Prostate gland (tissue), 2 donors: ENCODE data around the gene TOR3A. TPM values are rescaled to one million over a fixed set of nuclear protein-coding genes. Genes with fewer than 3 reads are reported as not detected.
"Not testable (repeated sequence)": the region's sequence is repeated elsewhere in the genome, so short reads cannot be mapped to it uniquely, and the experiment has no call there.

Experiments
- DNase-seq: peaks from one replicate; pipeline ENCODE4 v3.0.0-alpha.2; 2019; ENCODE audit warnings: low spot score
- H3K27ac ChIP-seq, 2 donors: fragments of 200-600 bp; sonication (generic); 2 replicates each; pipeline ENCODE4 v1.5.1; 2017 to 2019
- H3K27me3 ChIP-seq: fragments of 200-600 bp; sonication (generic); replicated peaks from 2 replicates; pipeline ENCODE4 v1.5.1; 2019; ENCODE audit not compliant: insufficient read depth
- H3K36me3 ChIP-seq, 2 donors: fragments of 200-600 bp; sonication (generic); 1 replicate in 1 of 2; 2 replicates in 1 of 2; pipeline versions ENCODE4 v1.5.1 to v1.8.1; 2017 to 2019
- H3K4me1 ChIP-seq: fragments of 200-600 bp; sonication (generic); replicated peaks from 2 replicates; pipeline ENCODE4 v1.5.1; 2019
- H3K4me3 ChIP-seq, 2 donors: fragments of 200-600 bp; sonication (generic); 2 replicates each; pipeline ENCODE4 v1.5.1; 2017 to 2019
- H3K9me3 ChIP-seq: fragments of 200-600 bp; sonication (generic); 2 replicates; pipeline ENCODE4 v1.5.1; 2017
- POLR2A ChIP-seq: fragments of 450-650 bp; IDR thresholded peaks from one replicate; pipeline ENCODE4 v1.6.1; 2016; ENCODE audit warnings: antibody characterized with exemption, mild to moderate bottlenecking
- POLR2AphosphoS5 ChIP-seq: sonication (generic); formaldehyde crosslinking; IDR thresholded peaks from one replicate; pipeline ENCODE4 v1.6.1; 2017; ENCODE audit warnings: antibody characterized with exemption
- WGBS: methylation state at CpG from one replicate; pipeline ENCODE4 v1.1.5; 2018; 5-methylcytosine and 5-hydroxymethylcytosine counted together
- intact Hi-C: fragments of 100-400 bp; cut with DNase I; formaldehyde crosslinking; loops from one replicate; pipeline ENCODE4 v1.14.2; 2022
- total RNA-seq, 2 donors: library from RNA; depleted of rRNA; stranded (reverse); fragments of >200 nt; gene quantifications; one replicate each; pipeline ENCODE4 v1.1.0, GENCODE V29; 2016
- TF ChIP-seq, protein P1 (sequence below), 4 experiments: fragments of 200-600 bp in 2 of 4; fragments of 450-650 bp in 2 of 4; sonication (generic) in 2 of 4; IDR thresholded peaks; 1 replicate in 3 of 4; 2 replicates in 1 of 4; pipeline ENCODE4 v1.5.1; 2016 to 2019; ENCODE audit warnings: antibody characterized with exemption in 4 of 4, mild to moderate bottlenecking in 2 of 4, moderate library complexity in 2 of 4

The TOR3A gene
- total RNA-seq, 2 donors from 2014 or later, result 40.0 to 109 TPM

DNA sequence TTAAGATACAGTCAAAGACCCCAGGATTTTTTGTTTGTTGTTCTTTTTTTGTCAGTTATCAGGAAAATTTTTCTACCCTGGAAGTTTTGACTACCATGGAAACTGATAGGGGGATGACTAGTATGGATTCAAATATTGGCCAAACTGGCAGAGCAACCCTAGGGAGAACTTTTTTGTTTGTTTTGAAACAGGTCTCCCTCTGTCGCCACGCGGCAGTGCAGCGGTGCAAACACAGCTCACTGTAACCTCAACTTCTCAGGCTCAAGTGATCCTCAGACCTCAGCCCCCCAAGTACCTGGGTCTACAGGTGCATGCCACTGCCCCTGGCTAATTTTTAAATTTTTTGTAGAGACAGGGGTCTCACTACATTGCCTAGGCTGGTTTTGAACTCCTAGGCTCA lies 46.6 kb downstream of the TOR3A start:
- WGBS, result 44% methylated on average over 4 of the region's 4 CpGs
- H3K36me3 ChIP-seq, result no peaks in the 10 kb centered on the region
- TF ChIP-seq POLR2A (no peak), POLR2AphosphoS5 (peak; percentile 45)
- H3K9me3 ChIP-seq, result no peaks in the 10 kb centered on the region
- intact Hi-C loops, result loop anchor here (10.0 kb wide), 1 partner anchor 236 kb away; the partner anchor contains the start of gene AXDND1
- peak overlapping the region in 1 of 2 donors; percentile 46 for H3K27ac ChIP-seq
- DNase-seq, result peak; percentile 37
- no peaks in the 10 kb centered on the region for H3K4me1 ChIP-seq
- H3K4me3 ChIP-seq, result no peak overlapping the region
- H3K27me3 ChIP-seq, result no peaks in the 10 kb centered on the region

DNA sequence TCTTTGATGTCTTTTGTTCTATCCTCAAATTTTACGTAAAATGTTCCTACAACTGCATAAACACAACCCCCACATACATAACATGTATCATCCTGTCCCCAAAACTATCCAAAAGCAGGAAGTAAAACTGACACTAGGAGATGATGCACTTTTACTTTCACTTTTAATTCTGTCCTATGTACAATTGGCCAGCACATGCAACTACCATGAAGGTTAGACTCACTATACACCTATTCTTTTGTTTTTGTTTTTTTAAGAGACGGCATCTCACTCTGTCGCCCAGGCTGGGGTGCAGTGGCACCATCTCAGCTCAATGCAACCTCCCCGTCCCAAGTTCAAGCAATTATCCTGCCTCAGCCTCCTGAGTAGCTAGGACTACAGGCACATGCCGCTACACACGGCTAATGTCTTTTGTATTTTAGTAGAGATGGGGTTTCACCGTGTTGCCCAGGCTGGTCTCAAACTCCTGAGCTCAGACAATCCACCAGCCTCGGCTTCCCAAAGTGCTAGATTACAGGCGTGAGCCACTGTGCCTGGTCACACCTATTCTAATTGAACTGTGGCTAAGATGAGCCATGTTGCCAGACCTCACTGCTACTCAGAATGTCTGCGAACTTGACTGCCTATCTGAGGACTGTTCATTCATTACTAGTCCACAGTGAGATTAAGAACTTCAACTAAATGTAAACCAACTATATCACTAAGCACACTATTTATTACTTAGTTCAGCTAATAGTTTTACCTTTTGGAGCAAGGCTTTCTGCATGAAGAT lies 48.0 kb downstream of the TOR3A start:
- 78% methylated on average over 10 of the region's 10 CpGs for WGBS
- no peaks in the 10 kb centered on the region for H3K27me3 ChIP-seq
- H3K27ac ChIP-seq, result peak overlapping the region; percentile 29 to 46
- TF ChIP-seq POLR2AphosphoS5, result peak; percentile 51
- TF ChIP-seq, protein P1, sequence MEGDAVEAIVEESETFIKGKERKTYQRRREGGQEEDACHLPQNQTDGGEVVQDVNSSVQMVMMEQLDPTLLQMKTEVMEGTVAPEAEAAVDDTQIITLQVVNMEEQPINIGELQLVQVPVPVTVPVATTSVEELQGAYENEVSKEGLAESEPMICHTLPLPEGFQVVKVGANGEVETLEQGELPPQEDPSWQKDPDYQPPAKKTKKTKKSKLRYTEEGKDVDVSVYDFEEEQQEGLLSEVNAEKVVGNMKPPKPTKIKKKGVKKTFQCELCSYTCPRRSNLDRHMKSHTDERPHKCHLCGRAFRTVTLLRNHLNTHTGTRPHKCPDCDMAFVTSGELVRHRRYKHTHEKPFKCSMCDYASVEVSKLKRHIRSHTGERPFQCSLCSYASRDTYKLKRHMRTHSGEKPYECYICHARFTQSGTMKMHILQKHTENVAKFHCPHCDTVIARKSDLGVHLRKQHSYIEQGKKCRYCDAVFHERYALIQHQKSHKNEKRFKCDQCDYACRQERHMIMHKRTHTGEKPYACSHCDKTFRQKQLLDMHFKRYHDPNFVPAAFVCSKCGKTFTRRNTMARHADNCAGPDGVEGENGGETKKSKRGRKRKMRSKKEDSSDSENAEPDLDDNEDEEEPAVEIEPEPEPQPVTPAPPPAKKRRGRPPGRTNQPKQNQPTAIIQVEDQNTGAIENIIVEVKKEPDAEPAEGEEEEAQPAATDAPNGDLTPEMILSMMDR (IDR thresholded peaks at IDR 0.05), result no peak
- no peak for TF ChIP-seq POLR2A
- intact Hi-C loops, result loop anchor here (10.0 kb wide), 1 partner anchor 235 kb away; the partner anchor contains the start of gene AXDND1
- no peak overlapping the region for H3K4me3 ChIP-seq
- no peaks in the 10 kb centered on the region for H3K9me3 ChIP-seq
- no peaks in the 10 kb centered on the region for H3K4me1 ChIP-seq
- no peak for DNase-seq
- H3K36me3 ChIP-seq, result no peaks in the 10 kb centered on the region

DNA sequence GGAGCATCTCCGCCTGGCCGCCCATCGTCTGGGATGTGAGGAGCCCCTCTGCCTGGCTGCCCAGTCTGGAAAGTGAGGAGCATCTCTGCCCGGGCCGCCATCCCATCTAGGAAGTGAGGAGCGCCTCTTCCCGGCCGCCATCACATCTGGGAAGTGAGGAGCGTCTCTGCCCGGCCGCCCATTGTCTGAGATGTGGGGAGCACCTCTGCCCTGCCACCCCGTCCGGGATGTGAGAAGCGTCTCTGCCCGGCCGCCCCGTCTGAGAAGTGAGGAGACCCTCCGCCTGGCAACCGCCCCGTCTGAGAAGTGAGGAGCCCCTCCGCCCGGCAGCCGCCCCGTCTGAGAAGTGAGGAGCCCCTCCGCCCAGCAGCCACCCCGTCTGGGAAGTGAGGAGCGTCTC lies 53.3 kb downstream of the TOR3A start:
- H3K36me3 ChIP-seq, H3K9me3 ChIP-seq, H3K4me3 ChIP-seq, H3K27me3 ChIP-seq, H3K27ac ChIP-seq, H3K4me1 ChIP-seq, intact Hi-C loops, DNase-seq: not testable (repeated sequence)
- 95% methylated on average over 18 of the region's 27 CpGs for WGBS

DNA sequence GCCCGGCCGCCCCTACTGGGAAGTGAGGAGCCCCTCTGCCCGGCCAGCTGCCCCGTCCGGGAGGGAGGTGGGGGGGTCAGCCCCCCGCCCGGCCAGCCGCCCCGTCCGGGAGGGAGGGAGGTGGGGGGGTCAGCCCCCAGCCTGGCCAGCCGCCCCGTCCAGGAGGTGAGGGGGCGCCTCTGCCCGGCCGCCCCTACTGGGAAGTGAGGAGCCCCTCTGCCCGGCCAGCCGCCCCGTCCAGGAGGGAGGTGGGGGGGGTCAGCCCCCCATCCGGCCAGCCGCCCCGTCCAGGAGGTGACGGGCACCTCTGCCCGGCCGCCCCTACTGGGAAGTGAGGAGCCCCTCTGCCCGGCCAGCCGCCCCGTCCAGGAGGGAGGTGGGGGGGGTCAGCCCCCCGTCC lies 53.8 kb downstream of the TOR3A start:
- H3K9me3 ChIP-seq, H3K4me3 ChIP-seq, H3K36me3 ChIP-seq, H3K4me1 ChIP-seq, H3K27me3 ChIP-seq, intact Hi-C loops, DNase-seq, H3K27ac ChIP-seq: not testable (repeated sequence)
- no CpG with 5 or more reads among the region's 28 CpGs for WGBS

DNA sequence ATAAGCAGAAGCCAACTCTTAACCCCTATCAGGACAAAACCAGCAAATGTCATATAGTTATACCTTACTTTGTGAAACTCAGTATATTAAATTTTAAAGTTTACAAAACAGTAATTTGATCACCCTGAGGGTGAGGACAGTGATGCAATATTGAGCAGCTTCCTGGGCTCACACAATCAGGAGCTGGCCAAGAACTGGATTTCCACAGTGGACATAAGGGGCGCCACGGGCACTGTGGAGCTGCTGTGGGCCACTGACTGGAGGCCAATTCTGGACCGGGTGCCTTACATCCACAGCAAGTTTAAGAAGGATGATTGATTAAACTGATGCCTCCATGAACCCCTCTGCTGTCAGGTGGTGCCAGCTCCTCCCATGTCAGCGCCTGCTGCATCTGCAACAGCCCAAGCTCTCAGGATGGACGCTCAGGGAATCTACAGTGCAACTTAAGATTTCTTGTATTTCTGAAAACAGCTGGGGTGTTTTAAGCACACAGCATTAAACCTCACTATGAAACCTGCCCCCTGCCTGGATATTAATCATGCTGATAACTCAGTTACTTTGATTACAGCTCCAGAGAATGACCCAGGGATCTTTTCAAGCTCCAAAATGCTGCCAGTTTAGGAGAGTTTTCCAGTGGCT lies 55.9 kb downstream of the TOR3A start:
- no peaks in the 10 kb centered on the region for H3K9me3 ChIP-seq
- intact Hi-C loops, result no loop called here
- no peak for DNase-seq
- H3K36me3 ChIP-seq, result no peaks in the 10 kb centered on the region
- no peaks in the 10 kb centered on the region for H3K27me3 ChIP-seq
- TF ChIP-seq, protein P1 (IDR thresholded peaks at IDR 0.05), result no peak
- WGBS, result 70% methylated on average over 5 of the region's 5 CpGs
- H3K4me1 ChIP-seq, result no peaks in the 10 kb centered on the region
- H3K27ac ChIP-seq, result no peak overlapping the region
- no peak overlapping the region for H3K4me3 ChIP-seq

DNA sequence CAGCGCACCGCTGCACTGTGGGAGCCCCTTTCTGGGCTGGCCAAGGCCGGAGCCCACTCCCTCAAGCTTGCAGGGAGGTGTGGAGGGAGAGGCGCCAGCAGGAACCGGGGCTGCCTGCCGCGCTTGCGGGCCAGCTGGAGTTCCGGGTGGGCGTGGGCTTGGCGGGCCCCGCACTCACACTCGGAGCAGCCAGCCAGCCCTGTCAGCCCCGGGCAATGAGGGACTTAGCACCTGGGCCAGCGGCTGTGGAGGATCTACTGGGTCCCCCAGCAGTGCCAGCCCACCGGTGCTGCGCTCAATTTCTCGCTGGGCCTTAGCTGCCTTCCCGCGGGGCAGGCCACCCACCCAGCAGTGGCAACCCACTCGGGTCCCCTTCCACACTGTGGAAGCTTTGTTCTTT lies 56.9 kb downstream of the TOR3A start:
- H3K27ac ChIP-seq, DNase-seq, H3K27me3 ChIP-seq, intact Hi-C loops, H3K4me1 ChIP-seq, H3K36me3 ChIP-seq, H3K9me3 ChIP-seq, H3K4me3 ChIP-seq: not testable (repeated sequence)
- WGBS, result 92% methylated on average over 13 of the region's 21 CpGs
